RWPE1 (cell line): ENCODE measurements around the gene SCN4A.

Source experiments
- CTCF ChIA-PET: fragments of 350-600 bp; sonication (Branson Sonifier 250); formaldehyde crosslinking; extraction: SDS; loops from one replicate; lab custom pipeline; 2021; lab: Yijun Ruan, JAX
- POLR2A ChIA-PET: fragments of 400-600 bp; formaldehyde crosslinking; extraction: SDS; loops from one replicate; lab custom pipeline; 2020; ENCODE audit warnings: antibody characterized with exemption; ENCODE audit not compliant: low non-redundant PET; lab: Yijun Ruan, JAX
- DNase-seq: peaks from one replicate; pipeline ENCODE4 v3.0.0; 2012; ENCODE audit warnings: low spot score
- H3K27ac ChIP-seq: fragments of 450-650 bp; 2 replicates; pipeline ENCODE4 v1.5.1; 2017
- TF ChIP-seq, protein P1 (sequence below): fragments of 450-650 bp; conservative IDR thresholded peaks from 2 replicates; pipeline ENCODE4 v1.5.1; 2017; ENCODE audit warnings: low read depth, mild to moderate bottlenecking

SCN4A gene

DNA sequence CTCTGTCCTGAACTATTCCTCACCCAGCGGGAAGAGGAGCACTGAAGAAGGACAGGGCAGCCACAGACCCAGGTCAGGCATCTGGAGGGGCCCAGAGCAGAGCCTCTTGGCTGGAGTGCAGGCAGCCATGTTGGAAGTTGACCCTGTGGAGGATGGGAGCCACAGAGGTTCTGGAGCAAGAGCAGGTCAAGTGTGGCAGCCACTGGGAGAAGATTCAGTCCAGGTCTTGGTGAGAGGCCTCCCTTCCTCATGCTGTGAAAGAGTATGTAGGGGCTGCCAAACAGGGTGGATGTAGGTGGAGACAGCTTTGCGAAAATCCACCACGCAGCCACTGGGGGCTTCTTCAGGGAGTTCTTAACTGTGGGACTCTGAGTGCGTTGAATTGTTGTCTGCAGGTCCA, 40.0 kb downstream of the SCN4A start:
- CTCF ChIA-PET: interaction anchor here (0.5 to 0.9 kb wide), 2 partner anchors 14 to 275 kb away, joined by 3 to 5 read pairs; no protein-coding TSS in a partner anchor
- H3K27ac ChIP-seq: no peak overlapping the region
- no peak for DNase-seq
- POLR2A ChIA-PET: no interaction called here
- TF ChIP-seq, protein P1, sequence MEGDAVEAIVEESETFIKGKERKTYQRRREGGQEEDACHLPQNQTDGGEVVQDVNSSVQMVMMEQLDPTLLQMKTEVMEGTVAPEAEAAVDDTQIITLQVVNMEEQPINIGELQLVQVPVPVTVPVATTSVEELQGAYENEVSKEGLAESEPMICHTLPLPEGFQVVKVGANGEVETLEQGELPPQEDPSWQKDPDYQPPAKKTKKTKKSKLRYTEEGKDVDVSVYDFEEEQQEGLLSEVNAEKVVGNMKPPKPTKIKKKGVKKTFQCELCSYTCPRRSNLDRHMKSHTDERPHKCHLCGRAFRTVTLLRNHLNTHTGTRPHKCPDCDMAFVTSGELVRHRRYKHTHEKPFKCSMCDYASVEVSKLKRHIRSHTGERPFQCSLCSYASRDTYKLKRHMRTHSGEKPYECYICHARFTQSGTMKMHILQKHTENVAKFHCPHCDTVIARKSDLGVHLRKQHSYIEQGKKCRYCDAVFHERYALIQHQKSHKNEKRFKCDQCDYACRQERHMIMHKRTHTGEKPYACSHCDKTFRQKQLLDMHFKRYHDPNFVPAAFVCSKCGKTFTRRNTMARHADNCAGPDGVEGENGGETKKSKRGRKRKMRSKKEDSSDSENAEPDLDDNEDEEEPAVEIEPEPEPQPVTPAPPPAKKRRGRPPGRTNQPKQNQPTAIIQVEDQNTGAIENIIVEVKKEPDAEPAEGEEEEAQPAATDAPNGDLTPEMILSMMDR: no peak

DNA sequence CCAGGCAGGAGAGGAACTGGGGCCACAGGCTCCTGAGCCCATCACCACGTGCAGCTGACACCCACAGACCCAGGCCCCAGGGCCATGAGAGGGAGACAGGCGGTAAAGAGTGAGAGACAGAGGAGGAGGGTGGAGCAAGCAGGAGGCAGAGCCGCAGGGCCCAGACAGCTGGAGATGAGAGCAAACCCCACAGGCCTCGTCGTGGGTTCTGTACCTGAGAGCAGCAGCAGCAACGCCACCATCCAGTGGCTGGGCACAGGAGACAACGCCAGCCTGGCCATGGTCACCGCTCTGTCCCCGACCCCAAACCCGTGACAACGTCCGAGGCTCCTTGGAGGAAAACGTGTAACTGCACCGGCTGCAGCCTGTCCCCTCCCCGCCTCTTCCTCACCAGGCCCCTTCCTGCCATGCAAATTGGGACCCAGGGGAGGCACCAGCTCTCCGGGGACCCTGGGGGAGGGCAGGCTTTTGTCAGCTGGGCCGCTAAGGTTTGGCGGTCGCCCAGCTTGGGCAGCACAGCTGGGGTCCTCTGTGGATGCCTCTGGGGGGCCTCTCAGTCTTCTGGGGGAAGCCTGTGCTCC, 40.6 kb downstream of the SCN4A start, which contains the start of gene CD79B:
Gene CD79B (minus strand): TSS at position 351 of the 581 bp plus-strand sequence. CDS start 70 bp downstream, at position 281.
- POLR2A ChIA-PET: no interaction called here
- TF ChIP-seq, protein P1: no peak
- CTCF ChIA-PET: interaction anchor here (0.5 to 0.9 kb wide), 2 partner anchors 14 to 275 kb away, joined by 3 to 5 read pairs; no protein-coding TSS in a partner anchor
- no peak within 1 kb of the TSS for H3K27ac ChIP-seq
- DNase-seq: no peak

DNA sequence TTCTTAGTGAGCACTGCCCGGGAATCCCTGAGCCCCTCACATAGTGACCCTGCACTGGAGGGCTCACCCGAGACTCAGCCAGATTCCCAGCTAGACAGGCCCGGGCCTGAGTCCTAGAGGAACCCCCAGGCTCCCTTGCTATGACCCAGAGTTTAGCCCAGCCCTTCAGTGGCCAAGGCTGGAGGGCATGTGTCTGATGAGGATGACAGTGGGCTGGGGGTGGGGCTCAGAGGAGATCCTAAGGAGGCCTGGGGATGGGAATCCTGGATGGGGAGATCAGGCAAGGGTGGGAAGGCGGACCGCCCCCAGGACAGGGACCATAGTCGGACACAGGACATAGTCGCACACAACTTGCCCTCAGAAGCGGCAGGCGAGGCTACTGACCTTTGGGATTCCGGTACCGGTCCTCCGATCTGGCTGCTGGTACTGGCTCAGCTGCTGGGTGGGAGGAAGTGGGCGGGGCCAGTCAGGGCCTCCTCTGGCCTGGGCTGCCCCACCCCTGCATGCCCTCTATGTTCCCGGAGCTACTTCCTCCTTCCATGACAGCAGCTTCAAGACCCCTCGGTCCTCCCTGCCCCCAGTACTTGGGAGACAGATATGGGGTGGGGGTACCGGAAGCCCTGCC, 41.7 kb downstream of the SCN4A start:
- no peak for DNase-seq
- H3K27ac ChIP-seq: peak overlapping the region; percentile 24; the same call in 1 of the 2 replicates
- CTCF ChIA-PET: interaction anchor here (0.5 to 1.0 kb wide), 2 partner anchors 82 to 151 kb away, joined by 3 to 6 read pairs; no protein-coding TSS in a partner anchor
- TF ChIP-seq, protein P1: no peak
- POLR2A ChIA-PET: no interaction called here

DNA sequence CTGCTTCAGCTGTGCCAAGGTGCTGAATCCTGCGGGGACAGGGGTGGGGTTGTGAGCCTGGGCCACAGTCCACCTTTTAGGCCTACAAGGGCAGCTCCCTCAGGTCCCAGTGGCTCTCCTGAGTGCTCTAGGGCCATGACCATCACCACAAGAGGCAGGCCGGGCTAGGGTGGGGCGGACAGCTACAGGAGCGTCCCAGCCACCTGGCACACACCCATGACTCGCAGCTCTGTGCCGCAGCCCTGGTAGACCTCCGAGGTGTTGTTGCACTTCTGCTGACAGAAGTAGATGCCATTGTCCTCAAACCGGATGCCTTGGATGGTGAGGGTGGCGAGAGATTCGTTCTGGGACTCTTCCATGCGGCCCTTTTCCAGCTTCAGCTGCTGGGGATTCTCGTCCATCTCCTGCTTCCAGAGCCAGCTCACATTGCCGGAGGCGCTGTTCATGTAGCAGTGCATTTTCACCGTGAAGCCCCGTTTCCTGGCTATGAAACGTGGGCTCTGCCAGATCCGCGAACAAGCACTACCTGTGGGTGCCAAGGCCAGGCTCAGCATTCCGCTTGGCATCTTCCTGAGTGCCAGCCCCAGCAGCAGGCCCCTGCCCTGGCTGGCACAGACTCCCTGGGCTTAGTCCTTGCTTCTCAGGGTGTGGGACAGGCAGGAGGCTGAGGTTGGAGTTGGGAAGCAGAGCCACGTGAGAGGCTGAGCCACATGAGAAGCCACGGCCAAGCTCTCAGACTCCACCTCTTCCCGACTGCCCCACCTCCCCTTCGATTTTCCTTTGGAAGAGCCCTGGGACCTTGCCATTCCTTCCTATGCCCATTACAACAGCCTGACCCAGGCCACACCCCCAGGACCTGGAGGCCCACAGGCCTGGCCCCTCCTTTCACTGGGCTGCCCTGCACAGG, 42.6 kb downstream of the SCN4A start:
- CTCF ChIA-PET: interaction anchor here (0.5 to 1.1 kb wide), 7 partner anchors 10 to 169 kb away, joined by 3 to 6 read pairs (median 3); no protein-coding TSS in a partner anchor
- H3K27ac ChIP-seq: peak overlapping the region; percentile 24
- POLR2A ChIA-PET: no interaction called here

DNA sequence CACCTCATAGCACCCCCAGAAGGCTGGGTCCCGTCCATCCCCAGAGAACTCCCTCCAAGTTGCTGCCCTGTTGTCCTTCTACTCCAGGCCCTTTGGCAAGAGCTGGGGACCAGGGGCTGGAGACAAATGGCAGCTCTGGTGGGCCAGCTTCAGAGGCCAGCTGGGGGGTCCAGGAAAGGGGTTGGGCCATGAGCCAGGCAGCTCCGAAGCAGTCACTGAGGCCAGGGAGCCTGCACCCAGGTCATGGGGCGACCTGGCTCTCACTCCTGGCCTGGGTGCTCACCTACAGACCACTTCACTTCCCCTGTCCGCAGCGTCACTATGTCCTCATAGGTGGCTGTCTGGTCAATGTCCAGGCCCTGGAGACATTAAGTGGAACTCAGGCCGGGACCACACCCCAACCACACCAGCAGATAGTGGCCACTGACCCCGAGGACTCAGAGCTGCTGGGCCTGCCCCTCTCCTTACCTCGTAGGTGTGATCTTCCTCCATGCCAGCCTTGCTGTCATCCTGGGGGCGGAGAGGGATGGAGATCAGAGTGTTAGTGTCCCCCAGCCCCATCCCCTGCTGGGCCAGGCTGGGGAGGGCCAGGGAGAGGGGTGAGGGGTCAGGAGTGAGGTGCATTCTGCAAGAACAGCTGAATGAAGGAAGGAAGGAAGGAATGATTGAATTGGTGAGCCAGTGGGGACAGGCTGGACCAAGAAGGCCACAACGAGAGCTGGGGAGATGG, 43.6 kb downstream of the SCN4A start:
- CTCF ChIA-PET: interaction anchor here (0.5 to 1.1 kb wide), 5 partner anchors 9 to 170 kb away, joined by 3 to 4 read pairs (median 3); no protein-coding TSS in a partner anchor
- H3K27ac ChIP-seq: no peak overlapping the region
- POLR2A ChIA-PET: no interaction called here
- DNase-seq: no peak
- TF ChIP-seq, protein P1: no peak

More for the DNA sequence above, 42.6 kb downstream of the SCN4A start:
- no peak for DNase-seq
- TF ChIP-seq, protein P1: no peak
